Subcutaneous abdominal adipose tissue (tissue), 5 donors: ENCODE results near the gene RASA3.

Source experiments
- H3K27ac ChIP-seq: one replicate; pipeline ENCODE4 v1.7.0; 2013; ENCODE audit warnings: low read depth, mild to moderate bottlenecking, inconsistent platforms, low read length, moderate library complexity
- H3K27me3 ChIP-seq, 5 donors: one replicate each; pipeline ENCODE4 v1.7.0; 2013; ENCODE audit warnings: low read length in 5 of 5, inconsistent platforms in 1 of 5; ENCODE audit not compliant: control insufficient read depth in 5 of 5, insufficient read depth in 4 of 5
- H3K36me3 ChIP-seq, 5 donors: one replicate each; pipeline ENCODE4 v1.7.0; 2013; ENCODE audit warnings: low read length in 5 of 5; ENCODE audit not compliant: control insufficient read depth in 5 of 5, insufficient read depth in 5 of 5
- H3K4me1 ChIP-seq, 5 donors: one replicate each; pipeline ENCODE4 v1.7.0; 2013; ENCODE audit warnings: low read length in 5 of 5, mild to moderate bottlenecking in 3 of 5, moderate library complexity in 1 of 5; ENCODE audit not compliant: control insufficient read depth in 5 of 5, insufficient read depth in 5 of 5
- H3K4me3 ChIP-seq, 5 donors: one replicate each; pipeline ENCODE4 v1.7.0; 2013; ENCODE audit warnings: low read length in 5 of 5, low read depth in 1 of 5
- H3K9ac ChIP-seq, 5 donors: one replicate each; pipeline ENCODE4 v1.7.0; 2013; ENCODE audit warnings: low read length in 5 of 5, mild to moderate bottlenecking in 4 of 5, moderate library complexity in 3 of 5
- H3K9me3 ChIP-seq, 5 donors: one replicate each; pipeline ENCODE4 v1.7.0; 2013; ENCODE audit warnings: low read length in 5 of 5; ENCODE audit not compliant: control insufficient read depth in 5 of 5
- donor health status: healthy.
- donor health status: healthy.
- donor health status: healthy.
- donor health status: healthy.
- donor health status: healthy.

RASA3 gene

DNA sequence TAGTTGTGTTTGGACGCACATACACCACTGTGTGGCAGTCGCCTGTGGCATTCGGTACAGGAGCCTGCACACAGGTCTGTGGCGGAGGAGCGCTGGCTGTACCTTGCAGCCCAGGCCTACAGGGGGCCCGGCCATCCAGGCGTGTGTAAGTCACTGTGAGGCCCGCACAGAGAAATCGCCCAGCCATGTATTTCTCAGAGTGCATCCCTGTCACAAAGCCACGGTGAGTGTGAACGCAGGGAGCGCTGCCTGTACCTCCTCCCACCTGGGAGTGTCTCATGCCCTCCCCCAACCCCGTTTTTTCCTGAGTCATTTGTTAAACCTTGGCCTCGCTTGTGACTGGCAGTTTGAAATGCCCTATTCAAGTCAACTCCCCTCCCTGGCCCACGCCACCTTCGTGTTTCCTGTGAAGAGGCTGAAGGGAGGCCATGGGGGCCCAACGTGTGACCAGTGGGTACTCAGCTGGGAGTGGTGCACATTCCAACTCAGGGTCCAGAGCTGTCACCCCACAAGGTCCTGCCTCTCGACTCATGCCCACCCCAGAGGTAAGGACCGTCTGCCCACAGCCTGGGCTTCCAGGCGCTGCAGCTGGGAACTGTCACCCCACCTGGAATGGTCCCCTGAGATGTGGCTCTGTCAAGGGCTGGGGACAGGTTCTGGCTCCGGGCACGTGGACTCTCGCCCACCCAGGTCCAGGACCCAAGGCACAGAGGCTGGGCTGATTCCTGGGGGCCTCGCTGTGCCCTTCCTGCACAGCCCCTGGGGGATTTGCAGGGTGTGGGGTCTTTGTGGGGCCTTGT lies 11.6 kb upstream of the RASA3 start:
- Histone ChIP-seq H3K36me3 (no peaks in the 10 kb centered on the region), H3K27me3 (no peaks in the 10 kb centered on the region), H3K9me3 (no peaks in the 10 kb centered on the region), H3K27ac (no peak overlapping the region), H3K4me1 (peaks cover 0 to 13% (median 5%) of the 10 kb centered on the region in 5 donors), H3K4me3 (no peak overlapping the region), H3K9ac (no peak overlapping the region)

DNA sequence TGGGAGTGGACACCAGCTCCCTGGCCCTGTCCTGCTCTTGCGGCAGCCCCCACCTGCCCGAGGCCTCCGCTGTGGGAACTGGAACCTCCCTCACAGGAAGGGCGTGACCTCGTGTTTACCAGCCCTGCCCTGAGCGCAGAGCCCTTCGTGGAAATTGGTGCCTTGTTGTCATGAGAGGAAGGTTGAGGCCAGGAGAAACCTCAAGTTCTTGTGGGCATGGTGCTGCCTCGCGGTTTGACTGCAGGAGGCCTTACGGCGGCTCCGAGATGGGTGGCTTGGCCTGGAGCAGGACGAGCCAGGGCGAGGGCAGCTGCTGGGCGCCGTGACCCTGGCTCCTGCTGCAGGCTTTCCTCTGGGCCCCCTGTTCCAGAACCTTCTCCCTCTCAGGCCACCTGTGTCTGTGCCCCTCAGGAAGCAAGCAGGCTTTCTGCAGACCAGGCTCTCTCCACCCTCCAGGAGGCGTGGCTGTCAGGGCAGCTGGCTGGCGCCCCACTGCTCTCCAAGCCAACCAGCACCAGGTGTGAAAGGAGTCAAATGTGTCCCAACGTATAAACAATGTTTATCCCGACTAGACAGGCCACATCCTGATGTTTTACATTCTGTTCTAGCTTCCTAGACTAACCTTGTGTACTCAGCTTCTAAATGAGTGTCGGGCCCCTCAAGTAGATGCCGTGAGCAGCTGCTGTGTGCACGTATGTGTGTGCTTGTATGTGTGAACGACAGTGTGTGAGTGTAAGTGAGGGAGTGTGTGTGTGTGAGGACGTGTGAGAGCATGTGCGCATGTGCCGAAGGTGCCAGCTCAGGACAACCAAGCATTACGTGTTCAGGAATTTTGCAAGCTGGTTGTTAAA lies 10.4 kb upstream of the RASA3 start:
- Histone ChIP-seq H3K4me1 (peaks cover 0 to 13% (median 5%) of the 10 kb centered on the region in 5 donors), H3K27me3 (no peaks in the 10 kb centered on the region), H3K27ac (no peak overlapping the region), H3K4me3 (no peak overlapping the region), H3K36me3 (no peaks in the 10 kb centered on the region), H3K9me3 (no peaks in the 10 kb centered on the region), H3K9ac (peak overlapping the region in 1 of 5 donors; percentile 30)

DNA sequence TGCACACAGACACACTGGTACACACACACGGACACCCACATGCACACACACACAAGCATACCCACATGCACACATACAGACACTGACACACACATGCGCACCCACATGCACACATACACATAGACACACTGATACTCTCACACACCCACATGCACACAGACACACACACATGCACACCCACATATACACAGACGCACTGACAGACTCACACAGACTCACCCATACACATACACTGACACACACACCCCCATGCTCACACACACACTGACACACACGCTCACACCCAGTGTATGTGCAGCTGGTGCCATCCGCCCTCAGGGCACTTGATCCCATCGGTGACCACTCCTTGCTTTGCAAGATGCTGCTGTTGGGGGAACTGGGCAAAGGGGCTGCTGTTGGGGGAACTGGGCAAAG lies 9.7 kb upstream of the RASA3 start:
- Histone ChIP-seq H3K9ac (no peak overlapping the region), H3K27ac (no peak overlapping the region), H3K4me3 (no peak overlapping the region)

DNA sequence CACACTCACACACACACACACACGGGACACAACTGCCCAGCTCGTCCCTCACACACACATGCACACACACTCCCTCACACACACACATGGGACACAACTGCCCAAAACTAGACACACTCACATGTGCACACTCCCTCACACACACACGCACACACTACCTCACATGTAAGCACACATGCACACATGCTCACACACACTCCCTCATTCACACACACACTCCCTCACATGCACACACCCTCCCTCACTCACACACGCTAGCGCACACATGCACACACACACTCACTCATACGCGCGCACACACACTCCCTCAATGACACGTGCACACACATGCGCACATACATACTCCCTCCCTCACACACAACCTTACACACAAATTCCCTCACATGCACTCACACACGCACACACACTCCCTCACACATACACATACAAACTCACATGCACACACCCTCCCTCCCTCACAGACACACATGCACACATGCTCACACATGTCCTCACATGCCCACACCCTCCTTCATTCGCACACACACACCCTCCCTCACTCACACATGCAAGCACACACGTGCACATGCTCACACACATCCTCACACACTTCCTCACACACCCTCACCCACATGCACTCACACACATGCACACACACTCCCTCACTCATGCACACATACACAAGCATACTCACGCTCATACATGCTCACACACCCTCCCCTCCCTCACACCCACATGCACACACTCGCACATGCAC lies 9.0 kb upstream of the RASA3 start:
- Histone ChIP-seq H3K27ac (no peak overlapping the region), H3K9ac (no peak overlapping the region), H3K4me1 (peaks cover 0 to 13% (median 5%) of the 10 kb centered on the region in 5 donors), H3K4me3 (no peak overlapping the region), H3K9me3 (no peaks in the 10 kb centered on the region), H3K27me3 (no peaks in the 10 kb centered on the region), H3K36me3 (no peaks in the 10 kb centered on the region)

More for the DNA sequence above, 9.7 kb upstream of the RASA3 start:
- no peaks in the 10 kb centered on the region for H3K36me3 ChIP-seq
- H3K9me3 ChIP-seq = no peaks in the 10 kb centered on the region
- H3K4me1 ChIP-seq = peaks cover 0 to 13% (median 5%) of the 10 kb centered on the region in 5 donors
- H3K27me3 ChIP-seq = no peaks in the 10 kb centered on the region

DNA sequence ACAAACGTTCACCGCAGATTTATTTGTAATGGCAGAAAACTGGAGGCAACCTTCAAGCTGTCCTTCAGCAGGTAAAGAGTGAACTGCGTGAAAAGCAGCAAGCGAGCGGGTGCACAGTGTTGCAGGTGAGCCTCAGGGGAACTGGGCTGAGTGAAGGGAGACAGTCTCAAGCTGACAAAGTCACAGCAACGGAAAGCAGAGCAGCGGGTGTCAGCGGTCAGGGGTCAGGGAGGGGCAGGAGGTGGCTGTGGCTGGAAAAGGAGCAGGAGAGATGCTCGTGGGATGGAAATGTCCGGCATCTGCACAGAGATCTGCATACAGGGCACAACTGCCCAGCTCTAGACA lies 8.5 kb upstream of the RASA3 start:
- Histone ChIP-seq H3K27me3 (no peaks in the 10 kb centered on the region), H3K9ac (no peak overlapping the region), H3K4me1 (peaks cover 0 to 13% (median 5%) of the 10 kb centered on the region in 5 donors), H3K9me3 (no peaks in the 10 kb centered on the region), H3K36me3 (no peaks in the 10 kb centered on the region), H3K27ac (no peak overlapping the region), H3K4me3 (no peak overlapping the region)

GRCh38 chr13:114140131-114140905 lies 7.9 kb upstream of the RASA3 start:
- Histone ChIP-seq H3K9me3 (no peaks in the 10 kb centered on the region), H3K27me3 (no peaks in the 10 kb centered on the region), H3K36me3 (no peaks in the 10 kb centered on the region), H3K9ac (no peak overlapping the region), H3K4me1 (peaks cover 0 to 13% (median 5%) of the 10 kb centered on the region in 5 donors), H3K27ac (no peak overlapping the region), H3K4me3 (no peak overlapping the region)

DNA sequence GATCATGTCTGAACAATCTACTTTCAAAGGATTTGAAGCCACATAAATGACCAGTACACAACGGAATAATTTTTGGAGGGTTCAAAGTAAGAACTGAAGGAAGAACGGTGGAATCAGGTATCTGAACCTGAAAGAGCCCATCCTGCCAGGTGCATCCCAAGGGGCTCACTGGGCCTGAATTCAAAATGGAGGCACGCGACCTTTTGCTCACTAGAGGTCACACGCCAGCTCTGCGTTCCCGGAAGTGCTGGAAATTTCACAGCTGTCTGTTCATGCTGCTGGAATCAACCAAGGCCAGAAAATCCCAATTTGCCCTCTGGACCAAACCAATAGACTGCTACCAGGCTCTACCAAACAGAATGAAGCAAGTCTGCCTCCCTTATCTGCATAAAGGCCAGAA lies 4.2 kb upstream of the RASA3 start:
- H3K4me3 ChIP-seq = no peak overlapping the region
- no peaks in the 10 kb centered on the region for H3K27me3 ChIP-seq
- H3K9me3 ChIP-seq = no peaks in the 10 kb centered on the region
- H3K9ac ChIP-seq = no peak overlapping the region
- H3K4me1 ChIP-seq = peaks cover 0 to 17% (median 3%) of the 10 kb centered on the region in 5 donors
- H3K36me3 ChIP-seq = no peaks in the 10 kb centered on the region
- peak overlapping the region; percentile 39 for H3K27ac ChIP-seq

DNA sequence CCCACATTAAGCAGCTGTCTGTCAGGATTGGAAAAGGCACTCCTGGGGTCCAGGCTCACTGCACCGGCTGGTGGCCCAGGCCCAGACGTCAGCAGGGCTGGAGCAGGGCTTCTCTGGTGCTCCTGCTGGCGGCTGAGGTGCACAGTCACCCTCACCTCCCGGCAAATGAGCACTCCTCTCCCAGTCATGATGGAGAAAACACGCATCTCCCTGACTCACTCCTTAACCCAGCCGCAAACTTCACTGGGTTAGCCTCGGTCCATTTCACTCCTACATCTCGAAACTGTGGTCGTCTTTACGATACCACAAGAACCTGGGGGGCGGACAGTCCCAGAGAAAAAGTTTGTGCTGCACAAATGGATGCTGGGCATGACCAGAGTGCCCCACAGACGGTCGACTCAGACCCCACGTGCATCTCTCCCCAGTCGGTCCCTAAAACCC lies 3.3 kb upstream of the RASA3 start:
- H3K9ac ChIP-seq = no peak overlapping the region
- no peaks in the 10 kb centered on the region for H3K9me3 ChIP-seq
- H3K36me3 ChIP-seq = no peaks in the 10 kb centered on the region
- H3K27me3 ChIP-seq = no peaks in the 10 kb centered on the region
- H3K4me1 ChIP-seq = peaks cover 0 to 25% (median 12%) of the 10 kb centered on the region in 5 donors
- H3K27ac ChIP-seq = peak overlapping the region; percentile 39
- H3K4me3 ChIP-seq = no peak overlapping the region

DNA sequence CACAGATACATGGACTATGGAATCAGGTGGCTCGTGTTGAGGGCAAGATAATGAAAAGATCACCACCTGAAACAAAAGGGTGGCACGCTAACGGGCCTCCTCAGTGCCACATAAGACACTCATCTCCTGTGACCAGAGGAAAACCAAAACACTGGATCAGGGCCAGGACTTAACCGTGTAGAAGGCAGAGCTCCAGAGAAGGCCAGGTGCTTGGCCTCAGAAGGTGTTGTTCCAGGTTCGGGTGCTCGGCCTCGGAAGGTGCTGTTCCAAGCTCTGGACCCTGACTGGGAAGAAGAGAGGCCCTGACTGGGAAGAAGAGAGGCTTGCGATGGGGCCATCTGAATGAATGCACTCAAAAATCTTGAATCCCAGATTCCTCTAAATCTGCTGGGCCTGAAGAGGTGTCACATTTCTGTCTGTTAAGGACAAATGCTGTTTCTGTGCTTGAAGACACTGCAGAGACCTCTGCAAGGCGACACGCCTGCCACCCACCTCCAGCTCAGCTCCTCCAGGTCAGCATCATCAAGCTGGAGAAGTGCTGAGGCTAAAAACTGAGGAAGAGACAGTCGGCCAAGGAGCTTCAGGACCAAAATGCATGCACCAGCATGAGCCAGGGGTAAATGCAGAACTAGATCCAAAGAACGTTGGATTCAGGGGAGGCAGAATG lies 2.7 kb upstream of the RASA3 start:
- H3K9me3 ChIP-seq = no peaks in the 10 kb centered on the region
- H3K4me3 ChIP-seq = no peak overlapping the region
- H3K27ac ChIP-seq = peak overlapping the region; percentile 39
- no peaks in the 10 kb centered on the region for H3K36me3 ChIP-seq
- peaks cover 4 to 32% (median 18%) of the 10 kb centered on the region in 5 donors for H3K4me1 ChIP-seq
- no peaks in the 10 kb centered on the region for H3K27me3 ChIP-seq
- H3K9ac ChIP-seq = no peak overlapping the region
